H1 (cell line): ENCODE measurements around the gene SMIM44.

ENCODE experiments used
- BRCA1 ChIP-seq: IDR thresholded peaks from 2 replicates; pipeline ENCODE4 v1.6.1; 2012; ENCODE audit warnings: low read depth, low read length, improper control_type of control experiment
- CTBP2 ChIP-seq: IDR thresholded peaks from 2 replicates; pipeline ENCODE4 v1.7.0; 2011; ENCODE audit warnings: borderline replicate concordance, mild to moderate bottlenecking, moderate library complexity, mixed read lengths, low read length; ENCODE audit not compliant: insufficient read depth, insufficient read length
- EP300 ChIP-seq, 2 experiments: IDR thresholded peaks; 1 replicate in 1 of 2; 2 replicates in 1 of 2; pipeline ENCODE4 v1.6.1; 2011 to 2012; ENCODE audit warnings: low read depth in 2 of 2, low read length in 2 of 2, mild to moderate bottlenecking in 2 of 2, borderline replicate concordance in 1 of 2, inconsistent platforms in 1 of 2, moderate library complexity in 1 of 2
- POLR2A ChIP-seq, 2 experiments: IDR thresholded peaks; 1 replicate in 1 of 2; 2 replicates in 1 of 2; pipeline ENCODE4 v1.6.1; 2011; ENCODE audit warnings: low read depth in 2 of 2, low read length in 2 of 2, mild to moderate bottlenecking in 2 of 2; ENCODE audit errors: control extremely low read depth in 1 of 2
- RBBP5 ChIP-seq: IDR thresholded peaks from 2 replicates; pipeline ENCODE4 v1.7.1; 2012; ENCODE audit warnings: low read depth, mild to moderate bottlenecking, inconsistent platforms, low read length, moderate library complexity, borderline replicate concordance
- RNF2 ChIP-seq: fragments of 200-900, 300-1000 bp; sonication (generic); IDR thresholded peaks from 2 replicates; pipeline ENCODE4 v1.7.1; 2016; ENCODE audit warnings: borderline replicate concordance, low read depth, mild to moderate bottlenecking, antibody characterized with exemption, low read length; ENCODE audit not compliant: poor library complexity, severe bottlenecking; ENCODE audit errors: missing control alignments
- SAP30 ChIP-seq: fragments of 300-600 bp; sonication (generic); IDR thresholded peaks from 2 replicates; pipeline ENCODE4 v1.7.1; 2012; ENCODE audit warnings: low read length, moderate library complexity, mild to moderate bottlenecking, inconsistent platforms; ENCODE audit not compliant: insufficient read depth, insufficient replicate concordance
- TF ChIP-seq, protein P1 (sequence below), 3 experiments: IDR thresholded peaks; 1 replicate in 2 of 3; 2 replicates in 1 of 3; pipeline versions ENCODE4 v1.5.1 to v1.6.1; 2011; ENCODE audit warnings: low read length in 3 of 3, mild to moderate bottlenecking in 3 of 3, inconsistent platforms in 2 of 3, low read depth in 1 of 3, moderate library complexity in 1 of 3; ENCODE audit not compliant: insufficient read depth in 1 of 3; ENCODE audit errors: control extremely low read depth in 1 of 3
- TF ChIP-seq, protein P2 (sequence below): IDR thresholded peaks from 2 replicates; pipeline ENCODE4 v1.6.1; 2011; ENCODE audit warnings: low read length, improper control_type of control experiment

- TF ChIP-seq POLR2A (IDR thresholded peaks at IDR 0.05; ENCODE audit: control extremely low read depth in 1 of 2, low read depth in 2 of 2, low read length in 2 of 2), result no peak
- no peak for TF ChIP-seq RNF2
- TF ChIP-seq, protein P1, sequence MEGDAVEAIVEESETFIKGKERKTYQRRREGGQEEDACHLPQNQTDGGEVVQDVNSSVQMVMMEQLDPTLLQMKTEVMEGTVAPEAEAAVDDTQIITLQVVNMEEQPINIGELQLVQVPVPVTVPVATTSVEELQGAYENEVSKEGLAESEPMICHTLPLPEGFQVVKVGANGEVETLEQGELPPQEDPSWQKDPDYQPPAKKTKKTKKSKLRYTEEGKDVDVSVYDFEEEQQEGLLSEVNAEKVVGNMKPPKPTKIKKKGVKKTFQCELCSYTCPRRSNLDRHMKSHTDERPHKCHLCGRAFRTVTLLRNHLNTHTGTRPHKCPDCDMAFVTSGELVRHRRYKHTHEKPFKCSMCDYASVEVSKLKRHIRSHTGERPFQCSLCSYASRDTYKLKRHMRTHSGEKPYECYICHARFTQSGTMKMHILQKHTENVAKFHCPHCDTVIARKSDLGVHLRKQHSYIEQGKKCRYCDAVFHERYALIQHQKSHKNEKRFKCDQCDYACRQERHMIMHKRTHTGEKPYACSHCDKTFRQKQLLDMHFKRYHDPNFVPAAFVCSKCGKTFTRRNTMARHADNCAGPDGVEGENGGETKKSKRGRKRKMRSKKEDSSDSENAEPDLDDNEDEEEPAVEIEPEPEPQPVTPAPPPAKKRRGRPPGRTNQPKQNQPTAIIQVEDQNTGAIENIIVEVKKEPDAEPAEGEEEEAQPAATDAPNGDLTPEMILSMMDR (IDR thresholded peaks at IDR 0.05; ENCODE audit: control extremely low read depth in 1 of 3, insufficient read depth in 1 of 3, low read depth in 1 of 3, low read length in 3 of 3), result no peak
- TF ChIP-seq EP300 (IDR thresholded peaks at IDR 0.05; ENCODE audit: borderline replicate concordance in 1 of 2, low read depth in 2 of 2, low read length in 2 of 2), result no peak
- TF ChIP-seq CTBP2, result no peak
- TF ChIP-seq, protein P2, sequence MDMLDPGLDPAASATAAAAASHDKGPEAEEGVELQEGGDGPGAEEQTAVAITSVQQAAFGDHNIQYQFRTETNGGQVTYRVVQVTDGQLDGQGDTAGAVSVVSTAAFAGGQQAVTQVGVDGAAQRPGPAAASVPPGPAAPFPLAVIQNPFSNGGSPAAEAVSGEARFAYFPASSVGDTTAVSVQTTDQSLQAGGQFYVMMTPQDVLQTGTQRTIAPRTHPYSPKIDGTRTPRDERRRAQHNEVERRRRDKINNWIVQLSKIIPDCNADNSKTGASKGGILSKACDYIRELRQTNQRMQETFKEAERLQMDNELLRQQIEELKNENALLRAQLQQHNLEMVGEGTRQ, result no peak
- TF ChIP-seq RBBP5, result no peak
- no peak for TF ChIP-seq BRCA1
- no peak for TF ChIP-seq SAP30
Observed at GRCh38 chr19:3508771-3509535, 25.7 kb upstream of the SMIM44 start.
